ENCODE results near the gene COBLL1. TPM values are rescaled to one million over a fixed set of nuclear protein-coding genes. Genes with fewer than 3 reads are reported as not detected.
"Not testable (repeated sequence)": the region's sequence is repeated elsewhere in the genome, so short reads cannot be mapped to it uniquely, and the experiment has no call there.

COBLL1 gene
- total RNA-seq, 1 experiment from 2014 or later: 3.5 TPM

DNA sequence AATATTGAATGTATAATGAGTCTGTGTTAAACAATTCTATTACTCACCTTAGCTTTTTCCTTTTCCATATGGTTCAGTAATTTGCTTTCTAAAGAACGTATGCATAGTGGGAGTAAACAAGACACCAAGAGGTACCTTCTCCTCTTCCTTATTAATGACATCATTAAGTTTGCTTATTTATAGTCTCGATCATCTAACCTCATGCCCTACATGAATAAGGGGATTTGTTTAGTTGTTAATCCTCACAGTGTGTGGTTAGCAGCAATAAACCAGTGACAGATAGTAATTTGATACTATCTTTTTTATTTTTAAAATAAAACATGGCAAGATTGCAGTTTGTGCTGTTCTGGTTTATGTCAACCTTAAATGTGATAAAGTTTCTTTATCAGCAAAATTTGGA lies 69.7 kb downstream of the COBLL1 start:
- H3K36me3 ChIP-seq (replicated peaks; ENCODE audit: control insufficient read depth, insufficient read depth, low read length): no peaks in the 10 kb centered on the region
- no peak for DNase-seq
- no peak overlapping the region for H3K4me3 ChIP-seq (ENCODE audit: insufficient read depth, low read depth, low read length)
- H3K27me3 ChIP-seq (ENCODE audit: control insufficient read depth, insufficient read depth, low read length): no peaks in the 10 kb centered on the region

DNA sequence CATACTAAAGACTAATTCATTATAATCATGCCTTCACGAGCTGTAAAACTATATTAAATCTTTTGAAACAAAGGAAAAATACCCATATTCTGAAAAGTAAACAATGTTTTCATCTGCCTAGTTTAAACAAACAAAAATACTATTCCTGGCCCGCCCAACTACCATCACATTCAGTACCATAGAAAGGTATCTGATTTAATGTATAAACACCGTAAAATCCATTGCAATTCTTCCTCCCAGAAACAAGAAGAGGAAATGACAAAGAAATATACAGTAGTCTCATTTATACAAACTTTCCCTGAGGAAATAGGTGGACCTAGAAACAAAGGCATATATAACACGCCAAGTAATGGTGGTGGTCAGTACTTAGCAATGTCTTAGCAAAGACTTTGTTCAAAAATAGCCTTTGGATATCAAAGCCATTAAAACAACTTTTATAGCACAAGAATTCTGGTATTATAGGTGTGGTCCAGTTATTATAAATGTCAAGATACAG lies 71.2 kb downstream of the COBLL1 start:
- Histone ChIP-seq H3K36me3 (replicated peaks; ENCODE audit: control insufficient read depth, insufficient read depth, low read length) (no peaks in the 10 kb centered on the region), H3K4me3 (ENCODE audit: insufficient read depth, low read depth, low read length) (no peak overlapping the region), H3K27me3 (ENCODE audit: control insufficient read depth, insufficient read depth, low read length) (no peaks in the 10 kb centered on the region)
- DNase-seq: no peak

DNA sequence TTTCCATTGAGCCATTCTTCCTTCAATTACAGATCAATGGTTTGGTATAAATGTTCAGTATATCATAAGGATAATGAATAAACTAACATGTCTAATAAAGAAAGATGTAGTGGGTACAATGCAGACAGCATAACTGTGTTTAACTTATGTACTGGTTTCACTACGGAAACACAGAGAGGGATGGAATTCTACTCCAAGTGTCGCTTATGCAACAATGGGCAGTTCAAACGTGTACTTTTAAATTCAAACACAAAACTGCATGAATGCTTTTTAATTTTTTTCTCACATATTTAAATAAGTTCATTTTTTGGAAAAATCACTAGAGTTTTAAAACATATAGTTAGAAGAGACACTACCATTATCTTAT lies 74.7 kb downstream of the COBLL1 start:
- H3K4me3 ChIP-seq (ENCODE audit: insufficient read depth, low read depth, low read length): no peak overlapping the region
- DNase-seq: no peak
- H3K27me3 ChIP-seq (ENCODE audit: control insufficient read depth, insufficient read depth, low read length): no peaks in the 10 kb centered on the region
- no peaks in the 10 kb centered on the region for H3K36me3 ChIP-seq (replicated peaks; ENCODE audit: control insufficient read depth, insufficient read depth, low read length)

DNA sequence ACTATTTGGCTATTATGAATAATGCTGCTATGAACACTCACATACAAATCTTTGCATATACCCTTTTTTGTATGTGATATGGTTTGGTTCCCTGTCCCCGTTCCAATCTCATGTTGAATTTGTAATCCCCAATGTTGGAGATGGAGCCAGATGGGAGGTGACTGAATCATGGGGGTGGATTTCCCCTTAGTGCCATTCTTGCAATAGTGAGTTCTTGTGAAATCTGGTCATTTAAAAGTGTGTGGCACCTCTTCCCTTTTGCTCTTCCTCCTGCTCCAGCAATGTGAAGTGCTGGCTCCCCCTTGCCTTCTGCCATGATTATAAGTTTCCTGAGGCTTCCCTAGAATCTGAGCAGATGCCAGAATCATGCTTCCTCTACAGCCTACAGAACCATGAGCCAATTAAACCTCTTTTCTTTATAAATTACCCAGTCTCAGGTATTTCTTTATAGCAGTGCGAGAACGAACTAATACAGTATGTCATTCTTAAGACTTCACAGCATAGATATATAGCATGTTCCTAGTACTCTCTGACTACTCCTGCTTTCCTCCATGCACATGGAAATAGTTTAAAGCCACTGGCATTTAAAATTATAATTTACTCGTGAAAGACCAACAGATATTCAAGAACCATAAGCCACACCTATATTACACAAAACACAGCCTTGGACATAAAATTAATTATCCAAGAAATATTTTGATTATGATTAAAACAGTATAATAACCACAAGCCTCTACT lies 75.2 kb downstream of the COBLL1 start:
- Histone ChIP-seq H3K4me3 (ENCODE audit: insufficient read depth, low read depth, low read length) (no peak overlapping the region), H3K36me3 (replicated peaks; ENCODE audit: control insufficient read depth, insufficient read depth, low read length) (no peaks in the 10 kb centered on the region), H3K27me3 (ENCODE audit: control insufficient read depth, insufficient read depth, low read length) (no peaks in the 10 kb centered on the region)
- DNase-seq: no peak

DNA sequence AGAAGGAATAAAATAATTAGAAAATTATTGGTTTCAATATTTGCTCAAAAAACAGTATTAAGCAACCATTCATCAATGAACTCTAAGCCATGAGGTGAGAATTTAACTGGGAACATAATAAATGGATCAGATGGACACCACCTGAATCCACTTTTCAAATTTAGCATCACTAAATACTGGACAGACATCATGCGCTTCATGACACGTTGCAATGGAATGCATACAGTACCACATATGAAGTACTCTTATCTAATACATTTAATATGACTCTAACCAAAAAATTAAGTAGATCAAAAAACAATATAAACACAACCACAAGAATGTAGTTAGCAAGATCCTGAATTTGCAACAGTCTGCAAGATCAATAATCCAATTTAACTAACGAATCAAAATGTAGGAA lies 76.6 kb downstream of the COBLL1 start:
- Histone ChIP-seq H3K4me3 (ENCODE audit: insufficient read depth, low read depth, low read length) (no peak overlapping the region), H3K36me3 (replicated peaks; ENCODE audit: control insufficient read depth, insufficient read depth, low read length) (no peaks in the 10 kb centered on the region)
- DNase-seq: no peak

DNA sequence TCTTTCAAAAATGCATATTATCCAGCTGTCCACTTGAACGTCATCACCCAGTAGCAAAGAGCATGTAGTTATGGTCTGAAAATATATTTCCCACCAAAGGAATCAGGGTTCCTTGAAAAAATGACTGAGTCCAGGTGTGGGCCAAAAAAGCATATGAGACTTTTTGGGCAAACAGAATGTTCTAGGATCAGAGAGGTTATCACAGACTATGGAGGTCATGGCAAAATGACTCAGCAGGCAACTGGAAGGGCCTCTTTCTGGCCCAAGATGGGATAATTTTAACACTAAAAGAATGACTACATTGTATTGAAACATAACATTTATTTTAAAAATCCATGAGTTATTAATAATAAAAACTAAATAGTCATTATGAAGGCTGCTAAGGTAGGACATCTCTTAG lies 77.1 kb downstream of the COBLL1 start:
- no peaks in the 10 kb centered on the region for H3K27me3 ChIP-seq (ENCODE audit: control insufficient read depth, insufficient read depth, low read length)
- H3K4me3 ChIP-seq (ENCODE audit: insufficient read depth, low read depth, low read length): no peak overlapping the region
- no peak for DNase-seq
- no peaks in the 10 kb centered on the region for H3K36me3 ChIP-seq (replicated peaks; ENCODE audit: control insufficient read depth, insufficient read depth, low read length)

More for the DNA sequence above, 76.6 kb downstream of the COBLL1 start:
- no peaks in the 10 kb centered on the region for H3K27me3 ChIP-seq (ENCODE audit: control insufficient read depth, insufficient read depth, low read length)

DNA sequence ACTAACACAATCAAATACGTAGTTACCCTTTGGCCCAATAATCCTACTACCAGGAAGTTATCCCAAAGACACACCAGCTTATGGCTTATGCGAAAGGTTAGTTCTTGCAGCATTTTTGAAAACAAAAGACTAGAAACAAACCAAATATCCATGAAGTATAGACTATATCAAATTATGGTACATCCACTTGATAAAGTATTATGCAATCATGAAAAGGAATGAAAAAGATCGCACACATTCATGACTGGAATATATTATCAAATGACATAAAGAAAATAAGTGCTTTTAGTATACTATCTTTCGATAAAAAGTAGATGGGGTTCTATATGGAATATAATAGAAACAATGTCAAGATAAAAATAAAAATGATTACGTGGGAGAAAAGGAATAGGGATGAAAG lies 78.2 kb downstream of the COBLL1 start:
- Histone ChIP-seq H3K36me3 (replicated peaks; ENCODE audit: control insufficient read depth, insufficient read depth, low read length) (no peaks in the 10 kb centered on the region), H3K27me3 (ENCODE audit: control insufficient read depth, insufficient read depth, low read length) (no peaks in the 10 kb centered on the region), H3K4me3 (ENCODE audit: insufficient read depth, low read depth, low read length) (no peak overlapping the region)
- no peak for DNase-seq

DNA sequence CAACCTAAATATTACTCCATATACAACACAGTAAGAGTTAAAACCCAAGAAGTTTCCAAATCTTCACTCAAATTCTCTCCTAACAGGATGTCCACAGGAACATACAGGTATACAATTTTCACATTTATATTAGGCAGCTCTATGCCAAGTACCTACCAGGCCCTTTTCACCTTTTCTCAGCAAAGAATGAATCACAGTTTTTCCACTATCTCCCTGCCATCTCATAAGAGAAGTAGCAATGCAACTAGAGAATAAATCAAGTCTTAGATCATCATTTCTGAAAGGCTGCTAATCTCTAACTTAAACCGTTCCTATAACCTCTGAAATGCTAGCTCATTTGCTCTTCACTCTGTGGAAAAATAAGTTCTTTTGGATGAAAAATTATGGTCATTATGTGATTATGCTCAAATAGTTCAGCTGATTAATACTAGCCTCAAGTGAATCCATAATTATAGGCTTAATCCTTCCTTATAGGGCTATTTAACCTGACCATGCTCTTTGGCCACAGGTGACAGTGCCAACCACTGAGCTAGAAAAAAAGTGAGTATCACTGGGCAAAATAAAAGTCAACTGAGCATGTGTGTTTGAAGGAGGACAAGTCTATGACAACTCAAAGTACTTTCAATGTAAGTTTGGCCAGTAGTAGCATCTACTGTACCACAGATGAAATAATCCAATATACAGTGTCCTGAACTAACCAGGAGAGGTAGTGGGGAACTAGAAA lies 79.7 kb downstream of the COBLL1 start:
- no peak overlapping the region for H3K4me3 ChIP-seq (ENCODE audit: insufficient read depth, low read depth, low read length)
- H3K27me3 ChIP-seq (ENCODE audit: control insufficient read depth, insufficient read depth, low read length): no peaks in the 10 kb centered on the region
- no peak for DNase-seq
- no peaks in the 10 kb centered on the region for H3K36me3 ChIP-seq (replicated peaks; ENCODE audit: control insufficient read depth, insufficient read depth, low read length)

DNA sequence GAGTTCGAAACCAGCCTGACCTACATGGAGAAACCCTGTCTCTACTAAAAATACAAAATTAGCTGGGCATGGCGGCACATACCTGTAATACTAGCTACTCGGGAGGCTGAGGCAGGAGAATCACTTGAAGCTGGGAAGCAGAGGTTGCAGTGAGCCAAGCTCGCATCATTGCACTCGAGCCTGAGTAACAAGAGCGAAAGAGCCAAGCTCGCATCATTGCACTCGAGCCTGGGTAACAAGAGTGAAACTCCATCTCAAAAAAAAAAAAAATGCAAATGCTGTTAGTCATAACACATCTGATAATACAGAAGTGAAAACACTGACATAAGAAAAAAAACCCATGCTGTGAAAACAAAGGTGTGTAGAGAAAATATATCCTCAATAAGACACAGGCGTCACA lies 80.4 kb downstream of the COBLL1 start:
- not testable (repeated sequence) for H3K4me3 ChIP-seq (ENCODE audit: insufficient read depth, low read depth, low read length); H3K27me3 ChIP-seq (ENCODE audit: control insufficient read depth, insufficient read depth, low read length); H3K36me3 ChIP-seq (replicated peaks; ENCODE audit: control insufficient read depth, insufficient read depth, low read length); DNase-seq

DNA sequence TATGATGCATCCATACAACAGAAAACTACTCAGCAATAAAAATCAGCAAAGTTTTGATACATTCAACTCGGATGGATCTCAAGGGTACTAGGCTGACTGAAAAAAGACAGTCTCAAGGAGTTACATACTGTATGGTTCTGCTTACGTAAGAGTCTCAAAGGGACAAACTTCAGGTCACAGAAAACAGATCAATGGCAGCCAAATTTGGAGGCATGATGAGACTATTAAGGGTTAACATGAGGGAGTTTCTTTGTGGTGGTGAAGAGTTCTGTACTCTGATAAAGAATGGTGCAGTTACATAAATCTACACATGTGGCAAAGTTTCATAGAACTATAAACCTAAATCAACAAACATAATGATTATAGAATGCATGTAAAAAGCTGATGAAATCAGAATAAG lies 81.4 kb downstream of the COBLL1 start:
- no peak for DNase-seq
- Histone ChIP-seq H3K4me3 (ENCODE audit: insufficient read depth, low read depth, low read length) (no peak overlapping the region), H3K36me3 (replicated peaks; ENCODE audit: control insufficient read depth, insufficient read depth, low read length) (no peaks in the 10 kb centered on the region), H3K27me3 (ENCODE audit: control insufficient read depth, insufficient read depth, low read length) (no peaks in the 10 kb centered on the region)

DNA sequence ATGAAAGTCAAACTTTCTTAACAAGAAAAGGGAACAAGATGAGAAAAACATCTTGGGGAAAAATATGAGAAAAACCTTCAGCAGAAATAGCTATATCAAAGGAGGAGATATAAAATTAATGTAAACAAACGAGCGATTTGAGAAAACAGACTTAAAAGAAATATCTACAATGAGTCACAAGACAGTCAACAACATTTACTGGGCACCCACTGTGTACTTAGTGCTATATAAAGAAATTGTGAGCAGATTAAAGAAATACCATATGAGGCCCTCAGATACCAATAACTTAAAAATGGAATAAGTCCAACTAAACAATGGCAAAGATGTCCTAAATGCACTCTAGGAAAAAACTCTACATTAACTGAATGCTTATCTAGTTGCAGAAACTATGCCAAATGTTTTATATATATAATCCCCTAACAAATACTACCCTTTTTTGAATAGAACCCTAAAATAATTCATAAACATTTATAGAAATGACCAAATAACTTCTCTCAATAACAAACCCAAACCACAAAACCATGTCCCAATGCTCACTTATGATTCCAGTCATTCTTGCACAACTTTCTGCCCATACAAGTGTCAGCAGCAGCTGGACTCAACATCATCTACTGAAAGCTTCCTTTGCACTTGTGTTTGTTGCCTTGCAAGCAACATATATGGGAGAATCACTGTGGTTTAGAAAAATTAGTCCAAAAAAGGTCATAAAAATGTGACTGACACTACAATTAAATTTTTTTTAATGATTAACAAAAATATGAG lies 83.5 kb downstream of the COBLL1 start:
- Histone ChIP-seq H3K4me3 (ENCODE audit: insufficient read depth, low read depth, low read length) (no peak overlapping the region), H3K27me3 (ENCODE audit: control insufficient read depth, insufficient read depth, low read length) (no peaks in the 10 kb centered on the region), H3K36me3 (replicated peaks; ENCODE audit: control insufficient read depth, insufficient read depth, low read length) (no peaks in the 10 kb centered on the region)
- DNase-seq: no peak

DNA sequence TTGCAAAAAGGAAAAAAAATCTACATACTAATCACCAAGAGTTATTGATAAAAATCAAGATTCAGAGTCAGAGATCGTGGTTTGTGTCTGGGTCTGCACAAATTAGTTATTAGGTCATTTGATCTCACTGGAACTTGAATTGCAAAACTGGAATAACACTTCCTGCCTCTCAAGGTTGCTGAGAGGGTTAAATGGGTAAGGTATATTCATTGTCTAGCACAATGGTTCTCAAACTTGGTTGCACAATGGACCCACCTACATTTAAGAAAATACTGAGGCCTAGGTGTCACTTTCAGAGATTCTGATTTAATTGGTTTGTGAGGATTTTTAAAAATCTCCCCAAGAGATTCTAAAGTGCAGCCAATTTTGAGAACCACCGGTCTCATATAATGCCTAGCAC lies 84.8 kb downstream of the COBLL1 start:
- Histone ChIP-seq H3K36me3 (replicated peaks; ENCODE audit: control insufficient read depth, insufficient read depth, low read length) (no peaks in the 10 kb centered on the region), H3K4me3 (ENCODE audit: insufficient read depth, low read depth, low read length) (no peak overlapping the region), H3K27me3 (ENCODE audit: control insufficient read depth, insufficient read depth, low read length) (no peaks in the 10 kb centered on the region)

DNA sequence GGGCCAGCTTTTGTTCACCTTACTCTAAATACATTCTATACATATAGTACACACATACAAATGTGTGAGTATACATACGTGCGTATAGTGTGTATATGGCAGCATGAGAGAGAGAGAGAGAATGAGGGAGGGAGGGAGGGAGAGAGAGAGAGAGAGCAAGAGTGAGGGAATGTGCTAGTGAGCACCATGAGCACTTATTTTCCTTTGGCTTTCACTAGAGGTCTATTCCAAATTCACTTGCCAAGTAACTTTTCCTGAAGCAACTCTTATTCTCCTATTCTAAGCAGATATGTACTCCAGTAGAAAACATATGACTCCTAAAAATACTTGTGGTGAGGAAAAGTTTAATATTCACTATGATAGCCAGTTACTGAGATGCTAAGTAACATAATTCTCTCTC lies 85.7 kb downstream of the COBLL1 start:
- no peaks in the 10 kb centered on the region for H3K36me3 ChIP-seq (replicated peaks; ENCODE audit: control insufficient read depth, insufficient read depth, low read length)
- H3K27me3 ChIP-seq (ENCODE audit: control insufficient read depth, insufficient read depth, low read length): no peaks in the 10 kb centered on the region
- no peak overlapping the region for H3K4me3 ChIP-seq (ENCODE audit: insufficient read depth, low read depth, low read length)
- no peak for DNase-seq

More for the DNA sequence above, 84.8 kb downstream of the COBLL1 start:
- DNase-seq: no peak

DNA sequence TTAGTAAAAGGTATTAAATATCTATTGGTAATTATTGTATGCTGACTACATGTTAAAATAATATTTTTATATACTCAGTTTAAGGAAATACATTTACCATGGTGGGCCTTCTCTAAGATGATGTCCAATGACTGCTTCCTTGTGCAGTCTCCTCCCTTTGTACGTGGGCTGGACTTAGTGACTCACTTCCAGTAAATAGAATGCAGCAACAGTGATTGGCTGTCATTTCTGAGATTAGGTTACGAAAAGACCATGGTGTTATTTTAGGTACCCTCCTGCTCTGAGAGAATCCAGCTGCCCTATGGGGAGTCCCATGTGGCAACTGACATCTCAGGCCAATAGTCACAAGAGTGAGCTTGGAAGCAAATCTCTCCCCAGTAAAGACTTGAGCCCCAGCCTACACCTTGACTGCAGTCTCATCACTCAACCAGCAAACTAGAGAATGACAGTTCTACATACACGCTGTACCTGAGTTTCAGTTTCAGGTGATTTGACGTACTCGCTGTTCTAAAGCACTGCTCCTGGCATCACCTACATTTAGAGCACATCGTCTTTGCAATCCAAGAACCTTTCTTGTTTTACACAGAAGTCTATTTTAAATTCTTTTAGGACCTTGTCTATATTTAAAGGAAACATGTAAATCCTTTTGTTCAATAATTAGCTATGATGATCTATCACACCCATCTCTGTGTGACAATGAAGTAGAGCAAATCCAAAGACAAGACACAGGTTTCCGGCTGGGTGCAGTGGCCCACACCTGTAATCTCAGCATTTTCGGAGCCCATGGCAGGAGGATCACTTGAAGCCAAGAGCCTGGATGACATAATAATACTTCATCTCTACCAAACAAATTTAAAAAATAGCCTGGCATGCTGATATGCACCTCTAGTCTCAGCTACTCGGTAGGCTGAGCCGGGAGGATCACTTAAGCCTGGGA lies 87.2 kb downstream of the COBLL1 start:
- H3K36me3 ChIP-seq (replicated peaks; ENCODE audit: control insufficient read depth, insufficient read depth, low read length): no peaks in the 10 kb centered on the region

More for the DNA sequence above, 87.2 kb downstream of the COBLL1 start:
- Histone ChIP-seq H3K4me3 (ENCODE audit: insufficient read depth, low read depth, low read length) (no peak overlapping the region), H3K27me3 (ENCODE audit: control insufficient read depth, insufficient read depth, low read length) (no peaks in the 10 kb centered on the region)
- DNase-seq: no peak
